ENCODE measurements around the gene KCNE4.
A peak's percentile ranks its signal among the peaks of the same experiment; 100 is the strongest.

The KCNE4 gene

DNA sequence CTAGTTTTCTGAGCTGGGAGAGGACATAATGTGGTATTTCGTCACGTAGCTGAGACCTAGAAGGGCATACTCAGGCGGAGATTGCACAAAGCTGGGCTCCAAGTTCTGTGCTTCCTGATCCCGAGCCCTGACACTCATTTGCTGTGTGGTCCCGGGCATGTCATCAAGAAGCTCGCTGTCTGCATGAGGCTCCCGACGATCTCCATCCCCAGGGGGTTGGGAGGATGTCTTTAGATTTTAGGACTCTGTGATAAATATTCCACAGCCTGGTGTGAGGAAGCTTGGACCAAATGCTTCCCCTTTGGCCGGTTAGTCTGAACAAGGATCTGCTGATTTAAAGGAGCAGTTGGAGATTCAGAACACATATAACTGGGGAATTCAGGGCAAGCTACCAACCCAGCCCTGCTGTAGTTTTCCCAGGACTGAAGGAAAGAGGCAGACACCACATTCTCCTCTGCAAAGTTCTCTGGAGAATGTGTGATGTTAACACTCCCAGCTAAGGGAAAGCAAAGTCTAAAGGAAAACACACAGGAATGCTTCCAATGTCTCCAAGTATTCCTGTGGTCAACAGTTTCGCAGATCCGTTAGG, 2.3 kb downstream of the KCNE4 start:
- TF ChIP-seq ZNF565 (CRISPR knock-in tag; conservative IDR thresholded peaks at IDR 0.05; ENCODE audit: low read depth) (no peak), TOX (CRISPR knock-in tag; IDR thresholded peaks at IDR 0.05; ENCODE audit: borderline replicate concordance) (no peak), CSRNP3 (CRISPR knock-in tag; IDR thresholded peaks at IDR 0.05) (no peak)
- TF ChIP-seq, protein P1, sequence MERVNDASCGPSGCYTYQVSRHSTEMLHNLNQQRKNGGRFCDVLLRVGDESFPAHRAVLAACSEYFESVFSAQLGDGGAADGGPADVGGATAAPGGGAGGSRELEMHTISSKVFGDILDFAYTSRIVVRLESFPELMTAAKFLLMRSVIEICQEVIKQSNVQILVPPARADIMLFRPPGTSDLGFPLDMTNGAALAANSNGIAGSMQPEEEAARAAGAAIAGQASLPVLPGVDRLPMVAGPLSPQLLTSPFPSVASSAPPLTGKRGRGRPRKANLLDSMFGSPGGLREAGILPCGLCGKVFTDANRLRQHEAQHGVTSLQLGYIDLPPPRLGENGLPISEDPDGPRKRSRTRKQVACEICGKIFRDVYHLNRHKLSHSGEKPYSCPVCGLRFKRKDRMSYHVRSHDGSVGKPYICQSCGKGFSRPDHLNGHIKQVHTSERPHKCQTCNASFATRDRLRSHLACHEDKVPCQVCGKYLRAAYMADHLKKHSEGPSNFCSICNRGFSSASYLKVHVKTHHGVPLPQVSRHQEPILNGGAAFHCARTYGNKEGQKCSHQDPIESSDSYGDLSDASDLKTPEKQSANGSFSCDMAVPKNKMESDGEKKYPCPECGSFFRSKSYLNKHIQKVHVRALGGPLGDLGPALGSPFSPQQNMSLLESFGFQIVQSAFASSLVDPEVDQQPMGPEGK (CRISPR knock-in tag; IDR thresholded peaks at IDR 0.05; ENCODE audit: borderline replicate concordance) = no peak
- TF ChIP-seq, protein P2, sequence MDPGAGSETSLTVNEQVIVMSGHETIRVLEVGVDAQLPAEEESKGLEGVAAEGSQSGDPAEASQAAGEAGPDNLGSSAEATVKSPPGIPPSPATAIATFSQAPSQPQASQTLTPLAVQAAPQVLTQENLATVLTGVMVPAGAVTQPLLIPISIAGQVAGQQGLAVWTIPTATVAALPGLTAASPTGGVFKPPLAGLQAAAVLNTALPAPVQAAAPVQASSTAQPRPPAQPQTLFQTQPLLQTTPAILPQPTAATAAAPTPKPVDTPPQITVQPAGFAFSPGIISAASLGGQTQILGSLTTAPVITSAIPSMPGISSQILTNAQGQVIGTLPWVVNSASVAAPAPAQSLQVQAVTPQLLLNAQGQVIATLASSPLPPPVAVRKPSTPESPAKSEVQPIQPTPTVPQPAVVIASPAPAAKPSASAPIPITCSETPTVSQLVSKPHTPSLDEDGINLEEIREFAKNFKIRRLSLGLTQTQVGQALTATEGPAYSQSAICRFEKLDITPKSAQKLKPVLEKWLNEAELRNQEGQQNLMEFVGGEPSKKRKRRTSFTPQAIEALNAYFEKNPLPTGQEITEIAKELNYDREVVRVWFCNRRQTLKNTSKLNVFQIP (CRISPR knock-in tag; IDR thresholded peaks at IDR 0.05; ENCODE audit: borderline replicate concordance, low read depth) = no peak
- peak; percentile 6; the same call in 2 of the 3 replicates for ATAC-seq

DNA sequence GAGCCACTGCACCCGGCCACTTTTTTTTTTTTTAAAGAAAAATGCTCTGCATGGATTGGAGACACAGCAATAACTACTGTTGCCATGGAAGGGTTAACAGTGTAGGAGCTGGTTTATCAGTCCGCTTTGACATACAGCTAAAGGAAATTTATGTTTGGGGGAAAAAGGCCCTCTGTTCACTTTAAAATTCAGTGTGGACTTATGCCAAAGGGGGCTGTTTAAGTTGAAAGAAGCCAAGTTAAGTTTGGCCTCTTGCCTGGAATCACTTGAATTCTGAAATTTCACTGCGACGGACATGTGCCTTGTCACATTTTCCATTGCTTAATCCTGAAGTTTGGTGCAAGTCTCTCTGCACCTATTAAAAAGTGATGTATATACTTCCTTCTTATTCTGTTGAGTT, 3.1 kb downstream of the KCNE4 start:
- TF ChIP-seq, protein P2 (CRISPR knock-in tag; IDR thresholded peaks at IDR 0.05; ENCODE audit: borderline replicate concordance, low read depth) = no peak
- TF ChIP-seq, protein P3, sequence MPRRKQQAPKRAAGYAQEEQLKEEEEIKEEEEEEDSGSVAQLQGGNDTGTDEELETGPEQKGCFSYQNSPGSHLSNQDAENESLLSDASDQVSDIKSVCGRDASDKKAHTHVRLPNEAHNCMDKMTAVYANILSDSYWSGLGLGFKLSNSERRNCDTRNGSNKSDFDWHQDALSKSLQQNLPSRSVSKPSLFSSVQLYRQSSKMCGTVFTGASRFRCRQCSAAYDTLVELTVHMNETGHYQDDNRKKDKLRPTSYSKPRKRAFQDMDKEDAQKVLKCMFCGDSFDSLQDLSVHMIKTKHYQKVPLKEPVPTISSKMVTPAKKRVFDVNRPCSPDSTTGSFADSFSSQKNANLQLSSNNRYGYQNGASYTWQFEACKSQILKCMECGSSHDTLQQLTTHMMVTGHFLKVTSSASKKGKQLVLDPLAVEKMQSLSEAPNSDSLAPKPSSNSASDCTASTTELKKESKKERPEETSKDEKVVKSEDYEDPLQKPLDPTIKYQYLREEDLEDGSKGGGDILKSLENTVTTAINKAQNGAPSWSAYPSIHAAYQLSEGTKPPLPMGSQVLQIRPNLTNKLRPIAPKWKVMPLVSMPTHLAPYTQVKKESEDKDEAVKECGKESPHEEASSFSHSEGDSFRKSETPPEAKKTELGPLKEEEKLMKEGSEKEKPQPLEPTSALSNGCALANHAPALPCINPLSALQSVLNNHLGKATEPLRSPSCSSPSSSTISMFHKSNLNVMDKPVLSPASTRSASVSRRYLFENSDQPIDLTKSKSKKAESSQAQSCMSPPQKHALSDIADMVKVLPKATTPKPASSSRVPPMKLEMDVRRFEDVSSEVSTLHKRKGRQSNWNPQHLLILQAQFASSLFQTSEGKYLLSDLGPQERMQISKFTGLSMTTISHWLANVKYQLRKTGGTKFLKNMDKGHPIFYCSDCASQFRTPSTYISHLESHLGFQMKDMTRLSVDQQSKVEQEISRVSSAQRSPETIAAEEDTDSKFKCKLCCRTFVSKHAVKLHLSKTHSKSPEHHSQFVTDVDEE (CRISPR knock-in tag; IDR thresholded peaks at IDR 0.05) = 0 out of 2 replicates have a peak, but pooled peaks have one; percentile 38
- peak; percentile 63 for TF ChIP-seq ISL1 (CRISPR knock-in tag; IDR thresholded peaks at IDR 0.05)
- peak; percentile 11; the same call in 1 of the 3 replicates for ATAC-seq

- TF ChIP-seq ZFP3 (CRISPR knock-in tag; IDR thresholded peaks at IDR 0.05) = no peak
- TF ChIP-seq ZNF565 (CRISPR knock-in tag; conservative IDR thresholded peaks at IDR 0.05; ENCODE audit: low read depth) = no peak
- no peak for TF ChIP-seq ESRRG (CRISPR knock-in tag; IDR thresholded peaks at IDR 0.05)
- TF ChIP-seq TCF4 (CRISPR knock-in tag; IDR thresholded peaks at IDR 0.05; ENCODE audit: borderline replicate concordance) = no peak
- no peak for TF ChIP-seq GLIS3 (CRISPR knock-in tag; IDR thresholded peaks at IDR 0.05)
- TF ChIP-seq RARB (CRISPR knock-in tag; IDR thresholded peaks at IDR 0.05) = no peak
- ATAC-seq = peak; percentile 62
These were observed 3.8 kb downstream of the KCNE4 start for GRCh38 chr2:223055836-223056235.

- peak; percentile 82 for ATAC-seq
- TF ChIP-seq CSRNP3 (CRISPR knock-in tag; IDR thresholded peaks at IDR 0.05) = no peak
- TF ChIP-seq TOX (CRISPR knock-in tag; IDR thresholded peaks at IDR 0.05; ENCODE audit: borderline replicate concordance) = peak; percentile 63; the same call in 1 of the 2 replicates
These were observed 4.9 kb downstream of the KCNE4 start for GRCh38 chr2:223056701-223057418.
